Bronchial epithelial cell (primary cell): ENCODE measurements around the gene TMEM242. TPM values are rescaled to one million over a fixed set of nuclear protein-coding genes. Genes with fewer than 3 reads are reported as not detected.

ENCODE experiments used
- DNase-seq: peaks from one replicate; pipeline ENCODE4 v3.0.0-alpha.2; 2010; ENCODE audit warnings: low read depth
- FAIRE-seq: peaks from 2 replicates; lab custom pipeline; 2011; peaks lifted over from hg19 to GRCh38; lab: Jason Lieb, UNC
- H3K27me3 ChIP-seq: 2 replicates; pipeline ENCODE4 v1.5.1; 2011; ENCODE audit warnings: low read length; ENCODE audit not compliant: control insufficient read depth, insufficient read depth
- H3K36me3 ChIP-seq: 2 replicates; pipeline ENCODE4 v1.5.1; 2011; ENCODE audit warnings: low read length; ENCODE audit not compliant: control insufficient read depth, insufficient read depth
- H3K4me3 ChIP-seq: 2 replicates; pipeline ENCODE4 v1.5.1; 2011; ENCODE audit warnings: mild to moderate bottlenecking, low read depth, low read length, control low read depth
- CTCF ChIP-seq: IDR thresholded peaks from 2 replicates; pipeline ENCODE4 v1.5.1; 2011; ENCODE audit warnings: mild to moderate bottlenecking, moderate library complexity, low read length, control low read depth, inconsistent platforms; ENCODE audit not compliant: insufficient read depth, severe bottlenecking
- total RNA-seq: library from RNA; depleted of rRNA; stranded (reverse); fragments of >200 nt; gene quantifications from 2 replicates; pipeline ENCODE4 v1.2.1, GENCODE V29; 2014

TMEM242 gene
- total RNA-seq, 1 donor from 2014 or later: 7.1 TPM

GRCh38 chr6:157258878-157259277 is 64.4 kb downstream of the TMEM242 start:
- H3K4me3 ChIP-seq: no peak overlapping the region
- FAIRE-seq (no peak), DNase-seq (no peak)
- H3K27me3 ChIP-seq: peaks cover 4% of the 10 kb centered on the region
- H3K36me3 ChIP-seq: no peaks in the 10 kb centered on the region
- no peak for TF ChIP-seq CTCF

- H3K27me3 ChIP-seq: peaks cover 5% of the 10 kb centered on the region
- TF ChIP-seq CTCF: no peak
- FAIRE-seq: peak; percentile 23
- H3K4me3 ChIP-seq: no peak overlapping the region
- no peaks in the 10 kb centered on the region for H3K36me3 ChIP-seq
- DNase-seq: no peak
Measured at GRCh38 chr6:157255079-157255478, 68.2 kb downstream of the TMEM242 start.

- TF ChIP-seq CTCF: no peak
- FAIRE-seq: no peak
- H3K36me3 ChIP-seq: no peaks in the 10 kb centered on the region
- no peak overlapping the region for H3K4me3 ChIP-seq
- peaks cover 5% of the 10 kb centered on the region for H3K27me3 ChIP-seq
- no peak for DNase-seq
Measured at GRCh38 chr6:157254538-157254937, 68.8 kb downstream of the TMEM242 start.

GRCh38 chr6:157253699-157254098 is 69.6 kb downstream of the TMEM242 start:
- TF ChIP-seq CTCF: no peak
- Histone ChIP-seq H3K27me3 (peaks cover 5% of the 10 kb centered on the region), H3K4me3 (no peak overlapping the region), H3K36me3 (no peaks in the 10 kb centered on the region)
- FAIRE-seq (no peak), DNase-seq (no peak)

GRCh38 chr6:157253017-157253416 is 70.3 kb downstream of the TMEM242 start:
- FAIRE-seq (peak; percentile 86), DNase-seq (no peak)
- Histone ChIP-seq H3K4me3 (no peak overlapping the region), H3K36me3 (no peaks in the 10 kb centered on the region), H3K27me3 (peaks cover 5% of the 10 kb centered on the region)
- no peak for TF ChIP-seq CTCF

GRCh38 chr6:157251586-157252247 is 71.6 kb downstream of the TMEM242 start:
- no peaks in the 10 kb centered on the region for H3K36me3 ChIP-seq
- H3K27me3 ChIP-seq: peaks cover 5% of the 10 kb centered on the region
- no peak overlapping the region for H3K4me3 ChIP-seq
- no peak for TF ChIP-seq CTCF
- DNase-seq: no peak
- no peak for FAIRE-seq
